Lower leg skin (tissue), 3 donors: Measurements from ENCODE around the gene DCAKD.

ENCODE experiments used
- CTCF ChIP-seq, 3 donors: fragments of 450-650 bp; IDR thresholded peaks; one replicate each; pipeline ENCODE4 v1.5.1; 2016; ENCODE audit warnings: antibody characterized with exemption in 3 of 3, mild to moderate bottlenecking in 3 of 3, moderate library complexity in 2 of 3
- POLR2A ChIP-seq, 2 donors: fragments of 450-650 bp; IDR thresholded peaks; one replicate each; pipeline ENCODE4 v1.6.1; 2016 to 2017; ENCODE audit warnings: antibody characterized with exemption in 2 of 2, mild to moderate bottlenecking in 1 of 2, moderate library complexity in 1 of 2

GRCh38 chr17:44989552-44990138 lies 61.8 kb downstream of the DCAKD start:
- TF ChIP-seq CTCF (IDR thresholded peaks at IDR 0.05) (no peak), POLR2A (IDR thresholded peaks at IDR 0.05) (no peak)
